SK-N-SH (cell line): ENCODE results near the gene ZNF580. TPM values are rescaled to one million over a fixed set of nuclear protein-coding genes. Genes with fewer than 3 reads are reported as not detected.
A peak's percentile ranks its signal among the peaks of the same experiment; 100 is the strongest.

Experiments
- CTCF ChIA-PET: fragments of 300-600, 350-600 bp; formaldehyde crosslinking; extraction: SDS; loops from one replicate; lab custom pipeline; 2021; lab: Yijun Ruan, JAX
- POLR2A ChIA-PET: fragments of 350-600 bp; sonication (Branson Sonifier 250); formaldehyde crosslinking; extraction: SDS; loops from one replicate; lab custom pipeline; 2020; ENCODE audit warnings: antibody characterized with exemption, inconsistent platforms; lab: Yijun Ruan, JAX
- DNase-seq: peaks from one replicate; pipeline ENCODE4 v3.0.0; 2012
- H2AFZ ChIP-seq: fragments of 200-600 bp; sonication (generic); 2 replicates; pipeline ENCODE4 v1.8.1; 2016; ENCODE audit warnings: antibody characterized with exemption, mild to moderate bottlenecking, low read depth
- H3F3A ChIP-seq: fragments of 200-600 bp; sonication (generic); replicated peaks from 2 replicates; pipeline ENCODE3; 2016; ENCODE audit warnings: antibody characterized with exemption, mild to moderate bottlenecking; ENCODE audit not compliant: insufficient read depth
- H3K27ac ChIP-seq, 2 experiments: fragments of 200-500 bp in 1 of 2; fragments of 200-600 bp in 1 of 2; sonication (Bioruptor generic) in 1 of 2; sonication (generic), shearing (Covaris generic) in 1 of 2; 2 replicates each; pipeline versions ENCODE4 v1.5.1 to v1.6.1; 2014 to 2016; ENCODE audit warnings: low read depth in 2 of 2, inconsistent platforms in 1 of 2, low read length in 1 of 2, mild to moderate bottlenecking in 1 of 2, mixed read lengths in 1 of 2
- H3K27me3 ChIP-seq: fragments of 200-600 bp; sonication (generic), shearing (Covaris generic); 2 replicates; pipeline ENCODE4 v1.6.1; 2016; ENCODE audit warnings: mixed run types; ENCODE audit not compliant: insufficient read depth
- H3K36me3 ChIP-seq, 2 experiments: fragments of 200-500 bp in 1 of 2; fragments of 200-600 bp in 1 of 2; sonication (Bioruptor generic) in 1 of 2; sonication (generic) in 1 of 2; replicated peaks in 1 of 2; 2 replicates each; pipeline versions ENCODE3 to v1.5.1; 2014 to 2016; ENCODE audit warnings: low read length in 1 of 2, mild to moderate bottlenecking in 1 of 2; ENCODE audit not compliant: insufficient read depth in 2 of 2, control insufficient read depth in 1 of 2
- H3K4me1 ChIP-seq, 2 experiments: fragments of 200-500 bp in 1 of 2; fragments of 200-600 bp in 1 of 2; sonication (Bioruptor generic) in 1 of 2; sonication (generic), shearing (Covaris generic) in 1 of 2; 2 replicates each; pipeline versions ENCODE4 v1.5.1 to v1.6.1; 2014 to 2016; ENCODE audit warnings: low read depth in 1 of 2, low read length in 1 of 2, mixed run types in 1 of 2; ENCODE audit not compliant: insufficient read depth in 2 of 2, control insufficient read depth in 1 of 2
- H3K4me2 ChIP-seq: fragments of 200-600 bp; sonication (generic), shearing (Covaris generic); 2 replicates; pipeline ENCODE4 v1.6.1; 2017; ENCODE audit warnings: mixed run types
- H3K4me3 ChIP-seq, 2 experiments: fragments of 200-500 bp in 1 of 2; fragments of 200-600 bp in 1 of 2; sonication (Bioruptor generic) in 1 of 2; sonication (generic), shearing (Covaris generic) in 1 of 2; 2 replicates each; pipeline versions ENCODE4 v1.5.1 to v1.8.1; 2014 to 2016; ENCODE audit warnings: low read depth in 2 of 2, inconsistent platforms in 1 of 2, low read length in 1 of 2, mild to moderate bottlenecking in 1 of 2, mixed read lengths in 1 of 2, moderate library complexity in 1 of 2
- H3K79me2 ChIP-seq: fragments of 200-600 bp; sonication (generic); 2 replicates; pipeline ENCODE4 v1.8.1; 2017; ENCODE audit warnings: mild to moderate bottlenecking; ENCODE audit not compliant: insufficient read depth
- H3K9ac ChIP-seq: fragments of 200-600 bp; sonication (generic); 2 replicates; pipeline ENCODE4 v1.6.1; 2017; ENCODE audit warnings: mixed run types
- H3K9me2 ChIP-seq: fragments of 200-600 bp; sonication (generic); 2 replicates; pipeline ENCODE4 v1.6.1; 2017; ENCODE audit warnings: mixed run types
- H3K9me3 ChIP-seq: fragments of 200-600 bp; sonication (generic); 2 replicates; pipeline ENCODE4 v1.6.1; 2017; ENCODE audit warnings: mixed run types, mild to moderate bottlenecking, moderate library complexity
- H4K20me1 ChIP-seq: fragments of 200-600 bp; sonication (generic); 2 replicates; pipeline ENCODE4 v1.6.1; 2017; ENCODE audit warnings: mild to moderate bottlenecking, mixed run types; ENCODE audit not compliant: insufficient read depth
- CHD2 ChIP-seq: fragments of 150-350 bp; IDR thresholded peaks from 2 replicates; pipeline ENCODE4 v1.6.1; 2018; ENCODE audit warnings: low read length; ENCODE audit not compliant: partially characterized antibody
- ELF1 ChIP-seq: IDR thresholded peaks from 2 replicates; pipeline ENCODE4 v1.4.0; 2012
- EP300 ChIP-seq, 2 experiments: IDR thresholded peaks; 2 replicates each; pipeline versions ENCODE4 v1.4.0 to v1.6.1; 2012; ENCODE audit warnings: borderline replicate concordance in 1 of 2, low read depth in 1 of 2, low read length in 1 of 2
- EZH2phosphoT487 ChIP-seq: fragments of 200-600 bp; sonication (generic); IDR thresholded peaks from 2 replicates; pipeline ENCODE4 v1.6.1; 2017; ENCODE audit warnings: low read depth, mixed run types, mild to moderate bottlenecking, antibody characterized with exemption, moderate library complexity, borderline replicate concordance
- FOXJ3 ChIP-seq: sonication (generic); formaldehyde crosslinking; IDR thresholded peaks from 2 replicates; pipeline ENCODE4 v1.5.1; 2020; ENCODE audit warnings: mild to moderate bottlenecking, missing genetic modification reagents
- GATA2 ChIP-seq: sonication (generic); formaldehyde crosslinking; IDR thresholded peaks from 2 replicates; pipeline ENCODE4 v1.5.0; 2020; ENCODE audit warnings: mild to moderate bottlenecking, missing genetic modification reagents
- JUND ChIP-seq: IDR thresholded peaks from 2 replicates; pipeline ENCODE4 v1.4.0; 2012
- MEF2A ChIP-seq: IDR thresholded peaks from 2 replicates; pipeline ENCODE4 v1.4.0; 2012; ENCODE audit warnings: low read depth, borderline replicate concordance
- MXI1 ChIP-seq: IDR thresholded peaks from 2 replicates; pipeline ENCODE4 v1.6.1; 2012; ENCODE audit warnings: mild to moderate bottlenecking, low read depth, low read length, improper control_type of control experiment
- NFIC ChIP-seq: IDR thresholded peaks from 2 replicates; pipeline ENCODE4 v1.4.0; 2012; ENCODE audit warnings: borderline replicate concordance
- NRF1 ChIP-seq: IDR thresholded peaks from 2 replicates; pipeline ENCODE4 v1.6.1; 2012; ENCODE audit warnings: low read depth, mild to moderate bottlenecking, low read length
- POLR2AphosphoS5 ChIP-seq: IDR thresholded peaks from 2 replicates; pipeline ENCODE4 v1.6.1; 2012; ENCODE audit warnings: low read depth, low read length
- RAD21 ChIP-seq: IDR thresholded peaks from 2 replicates; pipeline ENCODE4 v1.6.1; 2012; ENCODE audit warnings: mild to moderate bottlenecking, low read length
- RCOR1 ChIP-seq: fragments of 150-350 bp; IDR thresholded peaks from 2 replicates; pipeline ENCODE4 v1.6.1; 2017; ENCODE audit warnings: antibody characterized with exemption, low read length
- RFX5 ChIP-seq: IDR thresholded peaks from 2 replicates; pipeline ENCODE4 v1.6.1; 2012; ENCODE audit warnings: mild to moderate bottlenecking, improper control_type of control experiment, low read length
- RXRA ChIP-seq: IDR thresholded peaks from 2 replicates; pipeline ENCODE4 v1.4.0; 2012; ENCODE audit warnings: low read depth, mild to moderate bottlenecking, borderline replicate concordance
- SIN3A ChIP-seq: IDR thresholded peaks from 2 replicates; pipeline ENCODE4 v1.6.1; 2012; ENCODE audit warnings: low read depth, mild to moderate bottlenecking, low read length, moderate library complexity, borderline replicate concordance
- TAF1 ChIP-seq: IDR thresholded peaks from 2 replicates; pipeline ENCODE4 v1.6.1; 2012; ENCODE audit warnings: low read depth, mild to moderate bottlenecking, low read length, moderate library complexity, borderline replicate concordance
- TCF12 ChIP-seq: IDR thresholded peaks from 2 replicates; pipeline ENCODE4 v1.4.0; 2012
- TEAD4 ChIP-seq: IDR thresholded peaks from 2 replicates; pipeline ENCODE4 v1.4.0; 2012; ENCODE audit warnings: mild to moderate bottlenecking, borderline replicate concordance; ENCODE audit not compliant: insufficient read depth
- YY1 ChIP-seq: IDR thresholded peaks from 2 replicates; pipeline ENCODE4 v1.4.0; 2012; ENCODE audit warnings: low read depth, mild to moderate bottlenecking
- WGBS: methylation state at CpG from one replicate; pipeline ENCODE4 v1.1.6; 2017; ENCODE audit warnings: low lambda C conversion rate; 5-methylcytosine and 5-hydroxymethylcytosine counted together
- polyA plus RNA-seq, 3 experiments: library from polyadenylated mRNA; depleted of rRNA; stranded (reverse); fragments of >200 nt; gene quantifications; 2 replicates each; pipeline ENCODE4 v1.2.3, GENCODE V29; 2012
- TF ChIP-seq, protein P1 (sequence below): fragments of 150-350 bp; IDR thresholded peaks from 2 replicates; pipeline ENCODE4 v1.6.1; 2017; ENCODE audit warnings: antibody characterized with exemption, low read length, low read depth, borderline replicate concordance
- TF ChIP-seq, protein P2 (sequence below): IDR thresholded peaks from 2 replicates; pipeline ENCODE4 v1.4.0; 2012; ENCODE audit warnings: low read depth, borderline replicate concordance
- TF ChIP-seq, protein P3 (sequence below): IDR thresholded peaks from 2 replicates; pipeline ENCODE4 v1.4.0; 2012; ENCODE audit warnings: low read depth

The ZNF580 gene
- polyA plus RNA-seq, 1 of the 3 experiments (the other 2 are of a cell fraction), result 21.9 TPM

DNA sequence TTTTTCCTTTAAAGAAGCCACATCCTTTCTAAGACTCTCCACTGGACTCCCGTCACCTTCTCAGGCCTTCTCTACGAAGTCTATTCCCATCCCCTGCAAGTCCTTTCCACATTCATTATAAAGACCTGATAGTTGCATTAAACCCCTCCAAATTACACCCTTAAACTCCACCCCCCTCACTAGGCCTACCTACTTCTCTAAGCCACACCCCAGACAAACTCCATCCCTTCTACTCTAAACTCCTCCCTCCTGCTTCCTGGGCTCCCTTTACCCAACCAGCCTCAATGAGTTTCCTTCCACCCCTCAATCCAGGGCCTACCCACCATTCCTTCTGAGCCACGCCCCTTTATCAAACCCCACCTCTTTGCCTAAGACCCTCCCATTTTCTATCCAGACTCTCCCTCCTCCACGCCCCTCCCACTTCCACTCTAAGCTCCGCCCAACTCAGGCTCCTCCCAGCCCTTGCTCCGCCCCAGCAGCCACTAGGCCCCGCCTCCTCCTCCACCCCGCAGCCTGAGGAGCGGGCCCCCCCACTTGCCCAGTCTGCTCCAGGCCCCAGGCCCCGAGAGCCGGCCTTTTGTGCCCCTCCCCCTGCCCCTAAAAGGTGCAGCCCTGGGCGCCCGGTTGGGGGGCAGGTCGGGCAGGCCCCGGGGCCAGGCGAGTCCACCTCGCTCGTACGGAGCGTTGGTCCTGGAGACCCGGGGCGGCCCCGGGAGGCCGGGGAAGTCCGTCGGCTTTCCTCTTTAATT, 41.9 kb upstream of the ZNF580 start:
- H3K79me2 ChIP-seq, result peaks cover 18% of the 10 kb centered on the region
- POLR2A ChIA-PET, result interaction anchor here (0.6 to 3.3 kb wide), 9 partner anchors 12 to 1484 kb away, joined by 3 to 32 read pairs (median 5); partner anchors contain the start of genes UBE2S, ZNF579, ZNF628 and ZNF784
- no peaks in the 10 kb centered on the region for H3K9me2 ChIP-seq
- H4K20me1 ChIP-seq, result no peaks in the 10 kb centered on the region
- H3K27me3 ChIP-seq, result no peaks in the 10 kb centered on the region
- H3K36me3 ChIP-seq, result peaks cover 18 to 24% of the 10 kb centered on the region in 2 experiments
- no peak overlapping the region for H2AFZ ChIP-seq
- peak overlapping the region; percentile 98 to 99 for H3K27ac ChIP-seq
- peak overlapping the region; percentile 94 for H3K4me2 ChIP-seq
- DNase-seq, result peak; percentile 88
- peaks cover 6 to 13% of the 10 kb centered on the region in 2 experiments; a peak in 3 of 4 replicates for H3K4me1 ChIP-seq
- WGBS, result 14% methylated on average over 13 of the region's 26 CpGs
- H3K9ac ChIP-seq, result peak overlapping the region; percentile 99
- CTCF ChIA-PET, result interaction anchor here (1.9 to 2.3 kb wide), 2 partner anchors 11 to 82 kb away, joined by 7 to 8 read pairs; no protein-coding TSS in a partner anchor
- peak overlapping the region; percentile 67 to 91 for H3K4me3 ChIP-seq
- H3K9me3 ChIP-seq, result no peaks in the 10 kb centered on the region
- peaks cover 16% of the 10 kb centered on the region for H3F3A ChIP-seq
- TF ChIP-seq POLR2AphosphoS5 (0 out of 2 replicates have a peak, but pooled peaks have one; percentile 15), TAF1 (peak; percentile 56; the same call in 1 of the 2 replicates), ELF1 (no peak)
- TF ChIP-seq, all 33 proteins: peak for 2

DNA sequence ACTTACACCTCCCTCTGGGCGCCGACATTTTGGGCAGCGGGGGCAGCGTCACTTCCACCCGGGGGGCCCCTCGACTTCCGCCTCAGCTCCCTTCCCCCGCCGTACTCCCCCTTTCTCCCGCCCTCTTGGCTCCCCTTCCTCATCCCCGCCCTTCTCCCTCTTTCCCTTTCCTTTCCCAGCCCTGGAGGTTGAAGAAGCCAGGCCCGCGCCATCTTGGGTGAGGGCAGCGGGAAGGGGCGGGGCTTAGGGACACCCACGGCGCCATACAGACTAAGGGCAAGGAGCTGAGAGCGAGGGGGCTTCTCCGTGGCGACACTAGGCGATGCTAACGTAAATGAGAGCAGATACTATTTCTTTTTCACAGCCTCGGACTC, 41.3 kb upstream of the ZNF580 start, which contains the start of gene FIZ1:
TSS of gene FIZ1 (minus strand) at position 50 of the 374 bp plus-strand sequence. CDS start 1,652 bp downstream, outside the sequence.
- peak within 1 kb of the TSS; percentile 67 to 91 for H3K4me3 ChIP-seq
- peak within 1 kb of the TSS; percentile 90 for H2AFZ ChIP-seq
- peaks cover 18% of the 10 kb centered on the region for H3K79me2 ChIP-seq
- peaks cover 9 to 13% of the 10 kb centered on the region in 2 experiments; a peak in 3 of 4 replicates for H3K4me1 ChIP-seq
- H3K9me3 ChIP-seq, result no peaks in the 10 kb centered on the region
- ChIA-PET CTCF (interaction anchor here (0.7 to 2.3 kb wide), 5 partner anchors 11 to 123 kb away, joined by 3 to 8 read pairs (median 3); partner anchors contain the start of gene ZNF628), POLR2A (interaction anchor here (0.6 to 3.3 kb wide), 12 partner anchors 12 to 192 kb away, joined by 3 to 32 read pairs (median 4); partner anchors contain the start of genes U2AF2, UBE2S, ZNF579 and ZNF628)
- H3K9ac ChIP-seq, result peak within 1 kb of the TSS; percentile 99
- no peaks in the 10 kb centered on the region for H3K9me2 ChIP-seq
- peak within 1 kb of the TSS; percentile 94 for H3K4me2 ChIP-seq
- peak; percentile 89 for DNase-seq
- peaks cover 21% of the 10 kb centered on the region for H3F3A ChIP-seq
- H4K20me1 ChIP-seq, result no peaks in the 10 kb centered on the region
- H3K36me3 ChIP-seq, result peaks cover 17 to 24% of the 10 kb centered on the region in 2 experiments
- H3K27me3 ChIP-seq, result no peaks in the 10 kb centered on the region
- under 1% methylated on average over 23 of the region's 23 CpGs for WGBS
- H3K27ac ChIP-seq, result peak within 1 kb of the TSS; percentile 98 to 99
- peak in 1 of 2 experiments; percentile 21; a peak in 1 of 4 replicates for TF ChIP-seq EP300 (IDR thresholded peaks at IDR 0.05; ENCODE audit: borderline replicate concordance in 1 of 2, low read depth in 1 of 2, low read length in 1 of 2)
- TF ChIP-seq, protein P1, sequence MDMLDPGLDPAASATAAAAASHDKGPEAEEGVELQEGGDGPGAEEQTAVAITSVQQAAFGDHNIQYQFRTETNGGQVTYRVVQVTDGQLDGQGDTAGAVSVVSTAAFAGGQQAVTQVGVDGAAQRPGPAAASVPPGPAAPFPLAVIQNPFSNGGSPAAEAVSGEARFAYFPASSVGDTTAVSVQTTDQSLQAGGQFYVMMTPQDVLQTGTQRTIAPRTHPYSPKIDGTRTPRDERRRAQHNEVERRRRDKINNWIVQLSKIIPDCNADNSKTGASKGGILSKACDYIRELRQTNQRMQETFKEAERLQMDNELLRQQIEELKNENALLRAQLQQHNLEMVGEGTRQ, result no peak
- TF ChIP-seq NRF1, result no peak
- no peak for TF ChIP-seq FOXJ3 (CRISPR knock-in tag)
- peak; percentile 52; the same call in 1 of the 2 replicates for TF ChIP-seq MXI1
- peak; percentile 97 for TF ChIP-seq YY1
- no peak for TF ChIP-seq RAD21
- TF ChIP-seq, protein P2, sequence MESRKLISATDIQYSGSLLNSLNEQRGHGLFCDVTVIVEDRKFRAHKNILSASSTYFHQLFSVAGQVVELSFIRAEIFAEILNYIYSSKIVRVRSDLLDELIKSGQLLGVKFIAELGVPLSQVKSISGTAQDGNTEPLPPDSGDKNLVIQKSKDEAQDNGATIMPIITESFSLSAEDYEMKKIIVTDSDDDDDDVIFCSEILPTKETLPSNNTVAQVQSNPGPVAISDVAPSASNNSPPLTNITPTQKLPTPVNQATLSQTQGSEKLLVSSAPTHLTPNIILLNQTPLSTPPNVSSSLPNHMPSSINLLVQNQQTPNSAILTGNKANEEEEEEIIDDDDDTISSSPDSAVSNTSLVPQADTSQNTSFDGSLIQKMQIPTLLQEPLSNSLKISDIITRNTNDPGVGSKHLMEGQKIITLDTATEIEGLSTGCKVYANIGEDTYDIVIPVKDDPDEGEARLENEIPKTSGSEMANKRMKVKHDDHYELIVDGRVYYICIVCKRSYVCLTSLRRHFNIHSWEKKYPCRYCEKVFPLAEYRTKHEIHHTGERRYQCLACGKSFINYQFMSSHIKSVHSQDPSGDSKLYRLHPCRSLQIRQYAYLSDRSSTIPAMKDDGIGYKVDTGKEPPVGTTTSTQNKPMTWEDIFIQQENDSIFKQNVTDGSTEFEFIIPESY, result no peak
- TF ChIP-seq EZH2phosphoT487, result no peak
- 0 out of 2 replicates have a peak, but pooled peaks have one; percentile 9 for TF ChIP-seq RFX5
- TF ChIP-seq TCF12, result 0 out of 2 replicates have a peak, but pooled peaks have one; percentile 19
- TF ChIP-seq GATA2 (CRISPR knock-in tag), result no peak
- TF ChIP-seq NFIC, result peak; percentile 65; the same call in 1 of the 2 replicates
- TF ChIP-seq SIN3A, result no peak
- peak; percentile 92 for TF ChIP-seq CHD2
- no peak for TF ChIP-seq RCOR1
- 0 out of 2 replicates have a peak, but pooled peaks have one; percentile 9 for TF ChIP-seq POLR2AphosphoS5
- no peak for TF ChIP-seq RXRA
- TF ChIP-seq, protein P3, sequence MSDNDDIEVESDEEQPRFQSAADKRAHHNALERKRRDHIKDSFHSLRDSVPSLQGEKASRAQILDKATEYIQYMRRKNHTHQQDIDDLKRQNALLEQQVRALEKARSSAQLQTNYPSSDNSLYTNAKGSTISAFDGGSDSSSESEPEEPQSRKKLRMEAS, result peak; percentile 22; the same call in 1 of the 2 replicates
- TF ChIP-seq JUND, result no peak
- TF ChIP-seq TAF1, result peak; percentile 40
- TF ChIP-seq MEF2A, result no peak
- TF ChIP-seq TEAD4, result 0 out of 2 replicates have a peak, but pooled peaks have one; percentile 14
